ENCODE measurements around the gene FOXK2.

The FOXK2 gene

GRCh38 chr17:82653651-82654528, 134.4 kb downstream of the FOXK2 start:
- in situ Hi-C loops (cut with MboI; ENCODE audit: low pct_unique_long_range_greater_than_20kb, low sequenced_read_pairs, unreplicated experiment): loop anchor here (10.0 kb wide), 1 partner anchor 111 kb away; no protein-coding TSS in a partner anchor
- no peak for TF ChIP-seq CTCF (IDR thresholded peaks at IDR 0.05; ENCODE audit: extremely low read depth, insufficient read depth, missing control alignments)
- DNase-seq (ENCODE audit: low spot score): no peak

Measured in GM13977 (cell line).